Lung (tissue), 12 donors: ENCODE data around the gene ELAC2. TPM values are rescaled to one million over a fixed set of nuclear protein-coding genes. Genes with fewer than 3 reads are reported as not detected.

ENCODE experiments used
- ATAC-seq: fragments of 200-7000 bp; cut with Tn5 transposase; one replicate; pipeline ENCODE4 v1.9.1; 2020; ENCODE audit warnings: moderate number of reproducible peaks; ENCODE audit not compliant: insufficient read depth, low FRiP score
- DNase-seq, 3 donors: peaks; one replicate each; pipeline ENCODE4 v3.0.0-alpha.2; 2013 to 2017
- H3K27ac ChIP-seq, 2 donors: one replicate each; pipeline ENCODE4 v1.5.1; 2013; ENCODE audit warnings: mild to moderate bottlenecking in 2 of 2, moderate library complexity in 2 of 2, control low read depth in 1 of 2, inconsistent platforms in 1 of 2, low read depth in 1 of 2, low read length in 1 of 2
- H3K27me3 ChIP-seq, 3 donors: one replicate each; pipeline ENCODE4 v1.5.1; 2013; ENCODE audit warnings: low read length in 2 of 3; ENCODE audit not compliant: control insufficient read depth in 3 of 3, insufficient read depth in 3 of 3
- H3K36me3 ChIP-seq, 4 donors: one replicate each; pipeline ENCODE4 v1.5.1; 2013; ENCODE audit warnings: low read length in 4 of 4, mild to moderate bottlenecking in 1 of 4, moderate library complexity in 1 of 4; ENCODE audit not compliant: control insufficient read depth in 4 of 4, insufficient read depth in 4 of 4
- H3K4me1 ChIP-seq, 5 donors: one replicate each; pipeline ENCODE4 v1.5.1; 2013; ENCODE audit warnings: low read length in 5 of 5, mild to moderate bottlenecking in 2 of 5, moderate library complexity in 1 of 5; ENCODE audit not compliant: control insufficient read depth in 5 of 5, insufficient read depth in 5 of 5
- H3K4me3 ChIP-seq: one replicate; pipeline ENCODE4 v1.5.1; 2013; ENCODE audit warnings: mild to moderate bottlenecking, control low read depth, moderate library complexity
- H3K9ac ChIP-seq, 2 donors: one replicate each; pipeline ENCODE4 v1.5.1; 2013; ENCODE audit warnings: low read length in 2 of 2, control low read depth in 1 of 2; ENCODE audit not compliant: insufficient read depth in 1 of 2
- H3K9me3 ChIP-seq, 4 donors: one replicate each; pipeline ENCODE4 v1.5.1; 2013; ENCODE audit warnings: low read length in 3 of 4, mild to moderate bottlenecking in 1 of 4, moderate library complexity in 1 of 4; ENCODE audit not compliant: control insufficient read depth in 4 of 4, insufficient read depth in 3 of 4
- CTCF ChIP-seq: IDR thresholded peaks from 2 replicates; pipeline ENCODE4 v1.5.1; 2012; ENCODE audit warnings: mild to moderate bottlenecking; ENCODE audit errors: control extremely low read depth, extremely low read depth
- WGBS, 2 donors: extraction: QIAGEN DNeasy Blood & Tissue Kit; methylation state at CpG; one replicate each; pipeline ENCODE4 v1.1.7; 2013; 5-methylcytosine and 5-hydroxymethylcytosine counted together
- polyA plus RNA-seq, 2 donors: library from polyadenylated mRNA; stranded (reverse); fragments of 200-250 nt; gene quantifications; one replicate each; pipeline ENCODE4 v1.2.1, GENCODE V29; 2013
- total RNA-seq, 2 donors: library from RNA; depleted of rRNA in 1 of 2; stranded (reverse); fragments of >200 nt in 1 of 2; gene quantifications; one replicate each; pipeline ENCODE4 v1.2.1, GENCODE V29; 2014 to 2021
- donor health status: control.
- donor health status: control.
- donor health status: Bipolar disorder and iron deficiency.
- donor health status: healthy.
- donor health status: DM: yes; HTN: yes; CAD: no.

Gene ELAC2
- total and polyA plus RNA-seq, 4 donors: 24.1 to 76.4 (median 45.5) TPM

GRCh38 chr17:13046361-13046760, 28.5 kb upstream of the ELAC2 start:
- WGBS, 2 donors: 87 to 88% methylated on average over 12 of the region's 12 CpGs
- TF ChIP-seq CTCF: no peak
- DNase-seq (no peak), ATAC-seq (no peak)
- H3K9me3 ChIP-seq: peaks cover 0 to 3% (median 0%) of the 10 kb centered on the region in 4 donors
- H3K9ac ChIP-seq: no peak overlapping the region
- no peak overlapping the region for H3K4me3 ChIP-seq
- H3K27ac ChIP-seq: no peak overlapping the region
- no peaks in the 10 kb centered on the region for H3K36me3 ChIP-seq
- peaks cover 0 to 20% (median 0%) of the 10 kb centered on the region in 5 donors for H3K4me1 ChIP-seq
- H3K27me3 ChIP-seq: peaks cover 3 to 27% (median 17%) of the 10 kb centered on the region in 3 donors

GRCh38 chr17:13044572-13045065, 26.8 kb upstream of the ELAC2 start:
- no peak for TF ChIP-seq CTCF
- Histone ChIP-seq H3K27me3 (peaks cover 3 to 25% (median 24%) of the 10 kb centered on the region in 3 donors), H3K4me3 (no peak overlapping the region), H3K4me1 (peaks cover 0 to 20% (median 0%) of the 10 kb centered on the region in 5 donors), H3K36me3 (no peaks in the 10 kb centered on the region), H3K9me3 (peaks cover 0 to 3% (median 0%) of the 10 kb centered on the region in 4 donors), H3K27ac (no peak overlapping the region), H3K9ac (no peak overlapping the region)
- DNase-seq (peak in 2 of 3 donors; percentile 37 to 52), ATAC-seq (no peak)
- WGBS, 2 donors: 76 to 86% methylated on average over 7 of the region's 7 CpGs

- TF ChIP-seq CTCF: no peak
- ATAC-seq (no peak), DNase-seq (no peak)
- 92 to 96% methylated on average over 4 of the region's 4 CpGs for WGBS, 2 donors
- Histone ChIP-seq H3K36me3 (no peaks in the 10 kb centered on the region), H3K4me1 (peaks cover 0 to 2% (median 0%) of the 10 kb centered on the region in 5 donors), H3K27ac (no peak overlapping the region), H3K9me3 (peaks cover 0 to 4% (median 2%) of the 10 kb centered on the region in 4 donors), H3K9ac (no peak overlapping the region), H3K27me3 (peaks cover 3 to 14% (median 7%) of the 10 kb centered on the region in 3 donors), H3K4me3 (no peak overlapping the region)
Measured at GRCh38 chr17:13038931-13039665, 21.3 kb upstream of the ELAC2 start.
